GM19438 (cell line): ENCODE data around the gene KDM2A.
"Not testable (repeated sequence)": the region's sequence is repeated elsewhere in the genome, so short reads cannot be mapped to it uniquely, and the experiment has no call there.

Experiments
- ATAC-seq: cut with Tn5 transposase; IDR thresholded peaks from one replicate; pipeline ENCODE4 v1.9.1; 2021; ENCODE audit warnings: low read depth; ENCODE audit not compliant: unreplicated experiment

KDM2A gene

DNA sequence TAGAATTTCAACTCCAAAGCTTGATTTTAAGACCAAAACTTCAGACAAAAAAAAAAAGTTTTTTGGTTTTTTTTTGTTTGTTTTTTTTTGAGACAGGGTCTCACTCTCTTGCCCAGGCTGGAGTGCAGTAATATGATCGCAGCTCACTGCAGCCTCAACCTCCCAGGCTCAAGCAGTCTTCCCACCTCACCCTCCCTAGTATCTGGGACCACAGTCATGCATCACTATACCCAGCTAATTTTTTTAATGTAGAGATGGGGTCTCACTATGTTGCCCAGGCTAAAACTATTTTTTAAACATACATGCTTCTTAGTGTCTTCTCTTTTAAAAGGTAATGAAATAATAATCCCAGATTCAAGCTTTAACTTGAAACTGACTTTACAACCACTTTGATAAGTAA lies 111.8 kb downstream of the KDM2A start:
- ATAC-seq = no peak

DNA sequence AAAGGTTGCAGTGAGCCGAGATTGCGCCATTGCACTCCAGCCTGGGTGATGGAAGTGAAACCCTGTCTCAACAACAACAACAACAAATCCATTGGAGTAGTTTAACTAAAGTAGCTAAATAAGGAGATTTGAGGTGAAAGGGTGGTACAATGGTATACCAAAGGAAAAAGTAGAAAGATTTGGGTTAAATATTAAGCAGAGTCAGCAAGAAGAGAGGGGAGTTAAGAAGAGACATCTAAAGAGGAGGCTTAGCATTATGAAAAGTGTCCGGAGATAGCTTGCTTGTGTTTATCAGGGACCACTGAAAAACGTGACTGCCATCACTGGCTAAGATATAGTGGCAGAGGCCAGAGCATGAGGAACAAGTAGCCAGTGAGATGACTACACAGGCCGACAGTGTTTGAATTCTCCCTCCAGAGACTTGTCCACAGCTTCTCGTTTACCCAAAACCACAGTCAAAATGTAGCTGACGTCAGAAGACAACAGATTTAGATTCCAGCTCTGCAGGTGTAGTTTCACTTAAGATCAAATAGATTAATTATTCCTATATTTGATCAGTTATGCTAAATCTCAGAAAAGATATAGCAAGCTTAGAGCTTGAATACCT lies 114.6 kb downstream of the KDM2A start:
- no peak for ATAC-seq

DNA sequence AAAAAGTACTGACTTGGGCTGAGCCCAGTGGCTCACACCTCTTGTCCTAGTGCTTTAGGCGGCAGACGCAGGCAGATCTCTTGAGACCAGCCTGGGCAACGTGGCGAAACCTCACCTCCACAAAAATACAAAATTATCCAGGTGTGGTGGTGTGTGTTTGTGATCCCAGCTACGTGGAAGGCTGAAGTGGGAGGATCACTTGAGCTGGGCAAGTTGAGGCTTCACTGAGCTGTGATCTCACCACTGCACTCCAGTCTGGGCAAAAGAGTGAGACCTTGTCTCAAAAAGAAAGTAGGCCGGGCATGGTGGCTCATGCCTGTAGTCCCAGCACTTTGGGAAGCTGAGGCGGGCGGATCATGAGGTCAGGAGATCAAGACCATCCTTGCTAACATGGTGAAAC lies 115.5 kb downstream of the KDM2A start:
- not testable (repeated sequence) for ATAC-seq

DNA sequence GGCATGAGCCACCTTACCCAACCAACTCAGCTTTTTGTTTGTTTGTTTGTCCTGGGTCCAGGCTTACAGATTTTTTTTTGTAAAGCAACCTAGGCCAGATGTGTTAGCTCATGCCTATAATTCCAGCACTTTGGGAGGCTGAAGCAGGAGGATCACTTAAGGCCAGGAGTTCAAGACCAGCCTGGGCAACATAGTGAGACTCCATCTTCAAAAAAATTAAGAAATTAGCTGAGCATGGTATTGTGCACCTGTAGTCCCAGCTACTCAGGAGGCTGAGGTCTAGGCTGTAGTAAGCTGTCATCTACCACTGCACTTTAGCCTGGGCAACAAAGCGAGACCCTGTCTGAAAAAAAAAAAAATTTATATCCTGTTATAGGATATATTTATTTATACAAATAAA lies 118.5 kb downstream of the KDM2A start:
- ATAC-seq = no peak

DNA sequence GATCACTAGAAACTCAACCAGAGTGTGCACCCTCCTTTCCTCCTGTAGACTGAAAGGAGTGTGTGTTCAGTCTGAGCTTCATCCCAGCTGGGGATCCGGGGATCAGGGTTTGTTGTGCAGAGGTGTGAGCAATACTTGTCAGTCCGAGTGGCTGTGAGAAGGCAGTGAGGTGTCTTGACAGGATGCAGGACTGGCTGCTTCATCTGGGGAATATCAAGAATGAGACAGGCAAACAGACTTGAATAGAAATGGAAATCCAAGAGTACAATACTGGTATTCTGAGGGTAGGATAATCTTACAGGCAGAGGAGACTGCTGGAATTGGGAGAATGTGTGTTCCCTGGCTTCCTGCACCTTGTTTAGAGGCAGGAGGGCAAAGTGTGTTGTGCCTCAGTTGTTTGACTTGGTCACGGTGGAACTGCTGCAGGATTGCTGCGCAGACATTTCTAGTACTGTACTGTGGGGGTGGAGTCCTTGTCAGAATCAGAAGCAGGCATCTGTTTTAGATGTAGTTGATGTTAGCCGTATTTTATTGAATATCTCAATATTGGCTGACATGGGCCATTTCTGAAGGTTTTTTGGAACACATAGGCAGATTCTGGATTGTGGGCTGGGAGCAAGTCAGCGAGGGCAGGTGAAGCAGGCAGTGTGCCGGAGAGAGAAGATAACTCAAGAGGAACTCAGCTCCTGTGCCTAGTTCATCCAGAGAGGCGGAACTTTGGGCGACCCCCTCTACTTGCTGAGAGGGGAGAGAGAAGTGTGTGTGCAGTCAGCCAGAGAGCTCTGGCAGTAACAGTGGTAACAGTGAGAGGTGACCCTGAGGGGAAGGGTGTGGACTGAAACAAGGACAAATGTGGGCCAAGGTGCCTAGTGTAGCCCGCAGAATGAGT lies 120.1 kb downstream of the KDM2A start:
- ATAC-seq = no peak

DNA sequence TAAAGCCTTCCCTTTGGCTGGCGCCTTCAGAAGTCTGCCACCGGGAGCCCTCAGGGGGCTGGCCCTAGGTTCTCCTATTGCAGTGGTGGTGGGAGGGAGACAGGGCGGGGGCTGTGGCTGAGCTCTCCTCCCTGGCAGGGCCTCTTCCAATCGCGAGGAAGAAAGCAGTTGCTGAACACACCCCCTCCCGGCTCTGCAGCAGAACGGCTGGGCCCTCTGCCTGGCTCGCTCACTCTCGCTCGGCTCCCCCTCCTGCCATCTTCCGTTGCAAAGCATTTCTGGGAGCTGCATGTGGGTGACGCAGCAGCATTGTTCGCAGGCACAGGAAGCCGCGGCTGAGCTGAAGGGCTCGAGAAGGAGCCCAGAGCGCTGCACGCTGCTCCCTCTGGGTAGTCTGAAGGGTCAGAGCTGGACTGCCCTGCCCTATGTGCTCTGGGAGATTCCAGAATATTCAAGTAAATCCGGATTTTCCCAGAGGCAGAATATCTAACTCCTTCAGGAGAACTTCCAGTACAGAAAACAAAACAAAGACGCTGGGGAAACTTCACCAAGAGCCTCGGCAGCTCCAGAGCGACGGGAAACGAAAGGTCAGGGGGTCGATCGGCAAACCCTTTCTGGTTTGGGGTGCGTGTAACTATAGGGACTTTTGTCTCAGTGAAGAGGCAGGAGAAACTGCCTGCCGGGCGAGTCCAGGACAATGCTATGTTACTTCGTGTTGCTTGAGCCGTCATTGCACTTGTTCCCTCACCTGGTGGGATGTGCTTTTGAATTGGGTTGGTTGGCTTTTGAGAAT lies 120.9 kb downstream of the KDM2A start:
- ATAC-seq = peak; percentile 79

DNA sequence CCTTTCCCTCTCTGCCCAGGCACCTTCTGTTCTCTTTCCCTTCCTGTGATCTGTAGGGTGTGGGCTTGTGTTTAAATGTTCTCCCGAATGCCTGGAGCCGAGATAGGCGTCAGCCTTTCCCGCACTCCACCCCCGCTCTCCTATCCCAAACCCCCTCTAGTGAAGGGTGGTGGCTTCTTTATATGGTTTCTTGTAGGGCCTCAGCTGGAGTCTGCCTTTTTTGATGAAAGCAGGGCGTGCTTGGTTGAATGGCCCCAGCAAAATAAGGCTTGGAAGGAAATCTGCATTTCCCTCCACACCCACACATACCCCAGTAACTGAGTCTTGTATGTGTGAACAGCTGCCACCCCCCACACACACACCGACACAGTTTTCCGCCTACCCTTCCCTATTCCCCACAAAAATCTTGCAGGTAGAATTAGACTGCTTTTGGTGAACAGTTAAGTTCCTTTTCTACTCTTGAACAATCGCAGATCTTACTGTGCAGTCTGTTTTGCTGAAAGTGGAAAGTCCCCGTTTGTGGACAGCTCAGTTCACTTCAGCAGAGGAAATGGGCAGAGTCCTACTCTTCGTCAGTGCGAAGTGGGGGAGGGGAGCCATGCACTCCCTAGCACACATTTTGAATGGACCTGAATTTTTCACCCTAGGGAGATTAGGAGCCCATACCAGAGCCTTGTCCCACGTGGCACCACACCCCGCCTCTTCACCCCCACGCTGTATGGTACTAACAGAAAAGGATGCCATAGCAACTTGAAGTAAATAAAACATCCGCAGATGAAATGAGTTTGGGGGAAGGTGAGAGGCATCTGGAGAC lies 121.7 kb downstream of the KDM2A start:
- no peak for ATAC-seq

DNA sequence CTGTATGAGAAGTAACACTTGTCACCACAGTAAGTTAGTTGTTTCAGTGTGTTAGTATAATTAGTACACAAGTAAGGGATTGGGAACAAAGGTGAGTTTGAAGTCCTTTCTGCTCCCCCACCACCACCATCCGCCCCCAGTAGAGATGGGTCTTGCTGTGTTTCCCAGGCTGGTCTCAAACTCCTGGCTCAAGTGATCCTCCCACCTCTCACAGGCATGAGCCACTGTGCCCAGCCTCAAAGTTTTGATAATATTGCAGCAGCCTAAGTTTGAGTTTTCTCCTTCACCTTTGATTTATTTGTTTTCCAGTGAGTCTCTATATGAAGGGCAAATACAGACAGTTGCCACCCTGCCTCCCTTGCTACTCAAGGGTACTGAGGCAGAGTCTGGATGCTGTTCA lies 123.5 kb downstream of the KDM2A start:
- no peak for ATAC-seq

DNA sequence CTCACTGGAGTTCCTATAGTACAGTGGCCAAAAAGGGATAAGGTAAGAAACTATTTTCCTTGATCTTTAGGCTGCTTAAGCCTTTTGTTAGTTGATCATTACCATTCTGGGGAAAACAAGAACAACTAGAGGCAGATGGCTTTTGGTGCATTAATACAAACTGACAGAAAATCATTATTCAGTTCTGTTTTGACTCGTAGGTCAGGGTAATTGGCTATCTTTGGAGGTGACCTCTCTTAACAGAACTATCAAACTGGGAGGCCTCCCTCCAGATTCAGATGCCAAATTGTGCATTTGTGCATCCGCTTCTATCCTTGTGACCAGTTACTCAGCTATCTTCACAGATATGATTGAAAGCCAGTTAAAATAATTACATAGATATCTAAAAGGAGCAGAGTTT lies 124.0 kb downstream of the KDM2A start:
- no peak for ATAC-seq

DNA sequence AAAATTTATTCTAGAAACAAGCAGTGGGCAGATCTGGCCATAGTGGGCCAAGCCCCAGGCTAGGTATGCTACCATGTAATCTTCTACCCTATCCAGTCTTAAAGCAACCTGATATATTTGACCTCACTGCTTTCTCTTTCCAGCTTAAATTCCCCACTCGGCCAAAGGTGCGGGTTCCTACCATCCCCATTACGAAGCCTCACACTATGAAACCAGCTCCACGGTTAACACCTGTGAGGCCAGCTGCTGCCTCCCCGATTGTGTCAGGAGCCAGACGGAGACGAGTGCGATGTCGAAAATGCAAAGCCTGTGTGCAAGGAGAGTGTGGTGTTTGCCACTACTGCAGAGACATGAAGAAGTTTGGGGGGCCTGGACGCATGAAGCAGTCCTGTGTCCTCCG lies 126.0 kb downstream of the KDM2A start:
- ATAC-seq = no peak

DNA sequence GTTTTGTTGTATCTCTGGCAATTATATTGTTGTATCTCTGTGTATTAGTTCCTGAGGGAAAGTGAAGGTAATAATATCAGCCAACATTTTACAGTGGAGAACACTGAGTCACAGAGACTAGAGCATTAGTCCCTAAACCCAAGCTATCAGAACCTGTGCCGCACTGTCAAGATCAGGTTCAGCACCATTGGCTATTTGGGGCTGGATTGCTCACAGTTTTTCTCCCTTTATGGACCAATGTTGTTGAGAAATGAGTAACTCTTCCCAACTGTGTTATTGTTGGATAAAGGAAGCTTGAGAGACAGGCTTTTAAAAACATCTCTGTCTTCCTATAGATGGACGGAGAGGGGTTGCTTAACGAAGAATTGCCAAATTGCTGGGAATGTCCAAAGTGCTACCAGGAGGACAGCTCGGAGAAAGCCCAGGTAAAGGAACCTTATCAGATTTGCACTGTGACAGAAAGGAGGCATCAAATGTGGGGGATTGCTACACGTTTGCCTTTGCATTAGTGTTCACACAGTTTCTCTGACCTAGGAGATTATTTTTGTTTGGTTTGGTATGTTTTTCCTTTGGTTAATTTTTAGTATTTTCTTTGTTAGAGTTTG lies 129.0 kb downstream of the KDM2A start:
- ATAC-seq = no peak

DNA sequence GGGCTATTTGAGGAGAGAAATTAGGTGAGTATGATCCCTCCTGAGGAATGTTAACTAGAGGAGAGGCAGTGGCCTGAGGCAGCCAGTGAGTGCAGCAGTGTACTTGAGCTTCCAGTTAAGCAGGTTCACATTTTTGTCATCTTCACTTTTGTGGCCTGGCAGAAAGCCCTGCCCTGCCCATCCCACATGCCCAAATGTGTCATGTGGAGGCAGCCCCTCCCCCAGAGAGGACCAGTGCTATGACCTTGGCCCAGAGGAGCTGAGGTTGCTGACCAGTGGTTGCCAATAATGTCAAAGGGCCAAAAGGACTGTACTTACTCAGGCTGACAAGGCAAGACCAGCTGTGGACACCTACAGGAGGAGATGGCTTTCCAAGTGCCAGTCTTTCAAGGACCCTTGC lies 129.6 kb downstream of the KDM2A start:
- ATAC-seq = no peak

DNA sequence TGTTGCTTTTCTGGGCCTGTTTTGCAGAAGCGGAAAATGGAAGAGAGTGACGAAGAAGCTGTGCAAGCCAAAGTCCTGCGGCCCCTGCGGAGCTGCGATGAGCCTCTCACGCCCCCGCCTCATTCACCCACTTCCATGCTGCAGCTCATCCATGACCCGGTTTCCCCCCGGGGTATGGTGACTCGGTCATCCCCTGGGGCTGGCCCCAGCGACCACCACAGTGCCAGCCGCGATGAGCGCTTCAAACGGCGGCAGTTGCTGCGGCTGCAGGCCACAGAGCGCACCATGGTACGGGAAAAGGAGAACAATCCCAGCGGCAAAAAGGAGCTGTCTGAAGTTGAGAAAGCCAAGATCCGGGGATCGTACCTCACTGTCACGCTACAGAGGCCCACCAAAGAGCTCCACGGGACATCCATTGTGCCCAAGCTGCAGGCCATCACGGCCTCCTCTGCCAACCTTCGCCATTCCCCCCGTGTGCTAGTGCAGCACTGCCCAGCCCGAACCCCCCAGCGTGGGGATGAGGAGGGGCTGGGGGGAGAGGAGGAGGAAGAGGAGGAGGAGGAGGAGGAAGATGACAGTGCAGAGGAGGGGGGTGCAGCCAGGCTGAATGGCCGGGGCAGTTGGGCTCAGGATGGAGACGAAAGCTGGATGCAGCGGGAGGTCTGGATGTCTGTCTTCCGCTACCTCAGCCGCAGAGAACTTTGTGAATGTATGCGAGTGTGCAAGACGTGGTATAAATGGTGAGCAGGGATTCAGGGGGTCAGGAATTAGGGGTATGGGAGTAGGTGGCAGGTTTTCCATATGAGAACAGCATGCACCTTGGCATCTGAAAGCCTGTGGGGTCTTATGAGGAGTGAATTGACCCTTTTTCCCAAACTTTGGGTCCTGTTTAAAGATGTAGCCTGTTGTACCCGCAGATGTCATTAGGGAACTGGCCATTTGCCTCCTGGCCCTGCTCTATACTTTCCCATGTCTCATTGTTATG lies 131.3 kb downstream of the KDM2A start:
- ATAC-seq = no peak

DNA sequence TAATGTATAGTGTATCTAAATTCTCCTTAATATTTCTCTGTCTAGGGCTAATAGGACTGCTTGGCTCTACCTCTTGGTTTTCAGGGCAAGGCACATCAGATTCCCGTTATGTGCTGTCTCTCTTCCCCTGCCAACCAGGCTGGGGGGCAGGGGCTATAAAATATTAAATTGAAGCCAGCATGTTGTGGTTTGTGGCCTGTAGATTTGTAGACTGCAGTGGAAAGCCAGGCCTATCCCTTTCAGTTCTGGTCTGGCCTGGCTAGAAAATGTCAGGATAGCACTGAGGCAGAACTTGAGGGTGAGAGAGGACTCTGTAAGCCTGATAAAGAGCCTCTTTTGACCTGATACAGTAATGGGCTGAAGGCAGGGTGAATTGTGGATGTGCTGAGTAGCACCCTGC lies 132.8 kb downstream of the KDM2A start:
- ATAC-seq = no peak

DNA sequence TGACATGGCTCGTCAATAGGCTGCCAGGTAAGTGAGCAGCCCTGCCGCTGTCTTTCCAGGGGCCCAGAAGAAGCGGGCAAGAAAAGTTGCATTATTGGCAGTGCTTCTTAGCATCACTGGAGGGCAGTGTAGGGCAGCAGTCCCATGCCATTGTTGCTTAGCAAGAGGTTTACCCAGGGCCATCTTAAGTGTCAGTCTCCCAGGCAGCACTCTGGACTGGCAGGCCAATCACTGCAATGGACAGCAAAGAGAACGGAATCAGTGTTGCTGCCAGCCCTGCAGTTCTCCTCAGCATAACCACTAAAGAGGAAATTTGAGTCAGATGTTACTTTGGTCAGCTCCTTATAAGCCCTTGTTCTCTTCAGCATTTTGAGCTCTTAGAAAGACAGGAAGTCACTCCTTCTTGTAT lies 133.8 kb downstream of the KDM2A start:
- ATAC-seq = no peak

DNA sequence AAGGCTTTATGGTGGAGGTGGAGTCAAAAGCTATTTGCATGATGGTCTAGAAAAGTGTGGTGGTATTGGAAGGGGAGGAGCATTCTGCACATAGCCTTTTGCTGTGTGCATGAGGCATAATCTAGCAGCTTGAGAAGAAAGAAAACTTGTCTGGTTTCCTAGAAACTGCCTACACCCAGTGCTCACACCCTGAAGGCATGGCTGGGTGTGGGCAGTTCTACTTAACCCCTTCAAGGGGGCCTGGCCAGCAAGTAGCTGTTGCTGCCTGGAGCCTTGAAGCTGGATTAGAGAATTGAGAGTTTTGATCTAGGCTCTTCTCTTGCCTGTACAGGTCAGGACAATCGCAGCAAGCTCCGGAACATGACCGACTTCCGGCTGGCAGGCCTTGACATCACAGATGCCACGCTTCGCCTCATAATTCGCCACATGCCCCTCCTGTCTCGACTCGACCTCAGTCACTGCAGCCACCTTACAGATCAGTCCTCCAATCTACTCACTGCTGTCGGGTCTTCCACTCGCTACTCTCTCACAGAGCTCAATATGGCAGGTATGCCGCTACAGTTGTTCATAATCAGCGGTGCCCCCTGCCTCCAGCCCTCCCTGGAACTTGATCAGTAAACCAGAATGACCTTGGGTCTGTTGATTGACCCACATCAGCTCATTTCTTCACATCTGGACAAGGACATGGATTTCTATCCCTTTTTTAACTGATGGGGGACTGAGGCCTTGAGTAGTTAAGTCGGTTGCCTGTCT lies 135.0 kb downstream of the KDM2A start:
- no peak for ATAC-seq

DNA sequence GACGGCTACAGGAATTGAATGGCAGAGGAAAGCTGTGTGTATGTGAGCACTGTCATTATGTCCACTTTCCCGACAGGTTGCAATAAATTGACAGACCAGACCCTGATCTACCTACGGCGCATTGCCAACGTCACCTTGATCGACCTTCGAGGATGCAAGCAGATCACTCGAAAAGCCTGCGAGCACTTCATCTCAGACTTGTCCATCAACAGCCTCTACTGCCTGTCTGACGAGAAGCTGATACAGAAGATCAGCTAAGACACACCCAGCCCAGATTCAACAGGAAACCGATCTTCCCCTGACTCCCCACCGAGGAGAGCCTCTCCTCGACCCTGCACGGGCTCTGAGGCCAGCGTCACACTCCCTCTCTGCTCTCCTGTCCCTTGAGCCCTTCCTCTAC lies 135.7 kb downstream of the KDM2A start:
- no peak for ATAC-seq

DNA sequence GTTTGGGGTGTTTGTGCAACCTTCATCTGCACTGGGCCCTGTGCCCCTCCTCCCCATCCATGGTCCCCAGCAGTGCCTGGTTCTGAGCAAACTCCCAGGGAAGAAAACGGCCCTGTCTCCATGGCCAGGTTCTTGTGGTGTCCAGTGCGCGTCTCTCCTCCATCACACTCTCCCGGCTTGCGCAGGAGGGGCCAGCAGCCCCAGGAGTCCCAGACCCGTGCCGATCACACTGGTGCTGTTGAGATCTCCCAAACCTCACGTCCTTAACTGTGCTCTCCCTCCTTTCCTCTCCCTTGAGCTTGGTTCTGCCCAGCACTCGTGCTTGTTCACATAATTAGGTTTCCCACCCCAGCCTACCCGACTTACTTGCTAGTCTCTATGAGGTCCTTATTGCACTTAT lies 136.3 kb downstream of the KDM2A start:
- no peak for ATAC-seq
